Spinal cord (tissue), 10 donors: ENCODE data around the gene SPON1. TPM values are rescaled to one million over a fixed set of nuclear protein-coding genes. Genes with fewer than 3 reads are reported as not detected.

ENCODE experiments used
- DNase-seq, 6 donors: peaks; one replicate each; pipeline versions ENCODE4 v3.0.0 to v3.0.0-alpha.2; 2013 to 2015; ENCODE audit warnings: low spot score in 6 of 6, low read depth in 4 of 6
- H3K27ac ChIP-seq: one replicate; pipeline ENCODE4 v1.5.1; 2013; ENCODE audit warnings: low read depth, low read length, control low read depth
- H3K27me3 ChIP-seq: one replicate; pipeline ENCODE4 v1.6.1; 2013; ENCODE audit warnings: low read length; ENCODE audit not compliant: control insufficient read depth, insufficient read depth
- H3K36me3 ChIP-seq: one replicate; pipeline ENCODE4 v1.6.1; 2013; ENCODE audit warnings: low read length; ENCODE audit not compliant: control insufficient read depth, insufficient read depth
- H3K4me1 ChIP-seq: one replicate; pipeline ENCODE4 v1.6.1; 2013; ENCODE audit warnings: low read length; ENCODE audit not compliant: control insufficient read depth, insufficient read depth
- H3K4me3 ChIP-seq: one replicate; pipeline ENCODE4 v1.5.1; 2013; ENCODE audit warnings: low read depth, low read length, control low read depth
- H3K9me3 ChIP-seq: one replicate; pipeline ENCODE4 v1.6.1; 2013; ENCODE audit warnings: low read length; ENCODE audit not compliant: control insufficient read depth, insufficient read depth
- WGBS: methylation state at CpG from one replicate; pipeline ENCODE4 v1.1.5; 2013; ENCODE audit warnings: missing lambda C conversion rate; ENCODE audit not compliant: insufficient coverage; 5-methylcytosine and 5-hydroxymethylcytosine counted together
- polyA plus RNA-seq, 2 donors: library from polyadenylated mRNA; unstranded; fragments of 120-200 nt; gene quantifications; one replicate each; pipeline ENCODE4 v1.2.1, GENCODE V29; 2013; ENCODE audit not compliant: insufficient read length in 2 of 2
- total RNA-seq, 2 donors: library from RNA; depleted of rRNA in 1 of 2; stranded (reverse); fragments of 120-200 nt in 1 of 2; fragments of >200 nt in 1 of 2; gene quantifications; one replicate each; pipeline versions ENCODE4 v1.2.3 to v1.2.4, GENCODE V29; 2013 to 2014
- donor health status: healthy.

SPON1 gene
- total and polyA plus RNA-seq, 4 donors: 84.4 to 193 (median 106) TPM

- WGBS: 51% methylated on average over 3 of the region's 6 CpGs
- H3K4me1 ChIP-seq: peaks cover 23% of the 10 kb centered on the region
- H3K9me3 ChIP-seq: peaks cover 8% of the 10 kb centered on the region
- no peaks in the 10 kb centered on the region for H3K36me3 ChIP-seq
- DNase-seq: no peak
- H3K27me3 ChIP-seq: no peaks in the 10 kb centered on the region
- H3K4me3 ChIP-seq: no peak overlapping the region
- H3K27ac ChIP-seq: peak overlapping the region; percentile 6
Observed at GRCh38 chr11:14230407-14230806, 267.9 kb downstream of the SPON1 start.

- H3K36me3 ChIP-seq: no peaks in the 10 kb centered on the region
- H3K4me1 ChIP-seq: peaks cover 30% of the 10 kb centered on the region
- 94% methylated on average over 2 of the region's 6 CpGs for WGBS
- no peak overlapping the region for H3K4me3 ChIP-seq
- no peaks in the 10 kb centered on the region for H3K9me3 ChIP-seq
- no peaks in the 10 kb centered on the region for H3K27me3 ChIP-seq
- DNase-seq: no peak
- no peak overlapping the region for H3K27ac ChIP-seq
Observed at GRCh38 chr11:14232652-14233051, 270.1 kb downstream of the SPON1 start.

GRCh38 chr11:14234446-14234845 is 271.9 kb downstream of the SPON1 start:
- WGBS: 80% methylated on average over 1 of the region's 6 CpGs
- Histone ChIP-seq H3K9me3 (no peaks in the 10 kb centered on the region), H3K27ac (no peak overlapping the region), H3K4me3 (no peak overlapping the region), H3K36me3 (no peaks in the 10 kb centered on the region), H3K27me3 (no peaks in the 10 kb centered on the region), H3K4me1 (peaks cover 33% of the 10 kb centered on the region)
- peak in 1 of 6 donors; percentile 52 for DNase-seq

GRCh38 chr11:14235701-14236100 is 273.2 kb downstream of the SPON1 start:
- no peak for DNase-seq
- H3K9me3 ChIP-seq: no peaks in the 10 kb centered on the region
- 93% methylated on average over 1 of the region's 1 CpG for WGBS
- H3K36me3 ChIP-seq: no peaks in the 10 kb centered on the region
- H3K27me3 ChIP-seq: no peaks in the 10 kb centered on the region
- H3K4me3 ChIP-seq: no peak overlapping the region
- H3K4me1 ChIP-seq: peaks cover 25% of the 10 kb centered on the region
- no peak overlapping the region for H3K27ac ChIP-seq

- no peaks in the 10 kb centered on the region for H3K36me3 ChIP-seq
- H3K4me1 ChIP-seq: peaks cover 35% of the 10 kb centered on the region
- H3K27ac ChIP-seq: no peak overlapping the region
- WGBS: 76% methylated on average over 9 of the region's 9 CpGs
- no peak for DNase-seq
- H3K27me3 ChIP-seq: no peaks in the 10 kb centered on the region
- no peaks in the 10 kb centered on the region for H3K9me3 ChIP-seq
- H3K4me3 ChIP-seq: no peak overlapping the region
Observed at GRCh38 chr11:14237444-14237961, 275.0 kb downstream of the SPON1 start.

- Histone ChIP-seq H3K9me3 (no peaks in the 10 kb centered on the region), H3K36me3 (peaks cover 6% of the 10 kb centered on the region), H3K4me3 (no peak overlapping the region), H3K27me3 (no peaks in the 10 kb centered on the region), H3K4me1 (peaks cover 36% of the 10 kb centered on the region), H3K27ac (no peak overlapping the region)
- no peak for DNase-seq
Observed at GRCh38 chr11:14240221-14240620, 277.7 kb downstream of the SPON1 start.

GRCh38 chr11:14240951-14241350 is 278.4 kb downstream of the SPON1 start:
- Histone ChIP-seq H3K4me1 (peaks cover 41% of the 10 kb centered on the region), H3K4me3 (no peak overlapping the region), H3K36me3 (peaks cover 11% of the 10 kb centered on the region), H3K27me3 (no peaks in the 10 kb centered on the region), H3K27ac (peak overlapping the region; percentile 19), H3K9me3 (no peaks in the 10 kb centered on the region)
- peak in 1 of 6 donors; percentile 69 for DNase-seq
- 80% methylated on average over 1 of the region's 4 CpGs for WGBS

- Histone ChIP-seq H3K9me3 (no peaks in the 10 kb centered on the region), H3K4me3 (no peak overlapping the region), H3K36me3 (peaks cover 11% of the 10 kb centered on the region), H3K4me1 (peaks cover 40% of the 10 kb centered on the region), H3K27ac (peak overlapping the region; percentile 0), H3K27me3 (no peaks in the 10 kb centered on the region)
- peak in 2 of 6 donors; percentile 64 to 82 for DNase-seq
- 30% methylated on average over 4 of the region's 4 CpGs for WGBS
Observed at GRCh38 chr11:14242187-14242586, 279.7 kb downstream of the SPON1 start.

- H3K4me3 ChIP-seq: no peak overlapping the region
- peaks cover 39% of the 10 kb centered on the region for H3K4me1 ChIP-seq
- WGBS: 91% methylated on average over 4 of the region's 4 CpGs
- H3K9me3 ChIP-seq: no peaks in the 10 kb centered on the region
- H3K36me3 ChIP-seq: peaks cover 11% of the 10 kb centered on the region
- DNase-seq: no peak
- H3K27ac ChIP-seq: no peak overlapping the region
- H3K27me3 ChIP-seq: no peaks in the 10 kb centered on the region
Observed at GRCh38 chr11:14242733-14243132, 280.2 kb downstream of the SPON1 start.

- Histone ChIP-seq H3K27ac (no peak overlapping the region), H3K9me3 (no peaks in the 10 kb centered on the region), H3K4me1 (peaks cover 49% of the 10 kb centered on the region), H3K36me3 (peaks cover 11% of the 10 kb centered on the region), H3K27me3 (no peaks in the 10 kb centered on the region), H3K4me3 (no peak overlapping the region)
- 77% methylated on average over 6 of the region's 8 CpGs for WGBS
- no peak for DNase-seq
Observed at GRCh38 chr11:14244926-14245325, 282.4 kb downstream of the SPON1 start.
